Spinal cord (tissue), 10 donors: ENCODE measurements around the gene DCTN5. TPM values are rescaled to one million over a fixed set of nuclear protein-coding genes. Genes with fewer than 3 reads are reported as not detected.

Experiments used
- DNase-seq, 6 donors: peaks; one replicate each; pipeline versions ENCODE4 v3.0.0 to v3.0.0-alpha.2; 2013 to 2015; ENCODE audit warnings: low spot score in 6 of 6, low read depth in 4 of 6
- H3K27ac ChIP-seq: one replicate; pipeline ENCODE4 v1.5.1; 2013; ENCODE audit warnings: low read depth, low read length, control low read depth
- H3K27me3 ChIP-seq: one replicate; pipeline ENCODE4 v1.6.1; 2013; ENCODE audit warnings: low read length; ENCODE audit not compliant: control insufficient read depth, insufficient read depth
- H3K36me3 ChIP-seq: one replicate; pipeline ENCODE4 v1.6.1; 2013; ENCODE audit warnings: low read length; ENCODE audit not compliant: control insufficient read depth, insufficient read depth
- H3K4me1 ChIP-seq: one replicate; pipeline ENCODE4 v1.6.1; 2013; ENCODE audit warnings: low read length; ENCODE audit not compliant: control insufficient read depth, insufficient read depth
- H3K4me3 ChIP-seq: one replicate; pipeline ENCODE4 v1.5.1; 2013; ENCODE audit warnings: low read depth, low read length, control low read depth
- H3K9me3 ChIP-seq: one replicate; pipeline ENCODE4 v1.6.1; 2013; ENCODE audit warnings: low read length; ENCODE audit not compliant: control insufficient read depth, insufficient read depth
- WGBS: methylation state at CpG from one replicate; pipeline ENCODE4 v1.1.5; 2013; ENCODE audit warnings: missing lambda C conversion rate; ENCODE audit not compliant: insufficient coverage; 5-methylcytosine and 5-hydroxymethylcytosine counted together
- polyA plus RNA-seq, 2 donors: library from polyadenylated mRNA; unstranded; fragments of 120-200 nt; gene quantifications; one replicate each; pipeline ENCODE4 v1.2.1, GENCODE V29; 2013; ENCODE audit not compliant: insufficient read length in 2 of 2
- total RNA-seq, 2 donors: library from RNA; depleted of rRNA in 1 of 2; stranded (reverse); fragments of 120-200 nt in 1 of 2; fragments of >200 nt in 1 of 2; gene quantifications; one replicate each; pipeline versions ENCODE4 v1.2.3 to v1.2.4, GENCODE V29; 2013 to 2014
- donor health status: healthy.

Gene DCTN5
- total and polyA plus RNA-seq, 4 donors: 53.2 to 67.9 (median 59.5) TPM

DNA sequence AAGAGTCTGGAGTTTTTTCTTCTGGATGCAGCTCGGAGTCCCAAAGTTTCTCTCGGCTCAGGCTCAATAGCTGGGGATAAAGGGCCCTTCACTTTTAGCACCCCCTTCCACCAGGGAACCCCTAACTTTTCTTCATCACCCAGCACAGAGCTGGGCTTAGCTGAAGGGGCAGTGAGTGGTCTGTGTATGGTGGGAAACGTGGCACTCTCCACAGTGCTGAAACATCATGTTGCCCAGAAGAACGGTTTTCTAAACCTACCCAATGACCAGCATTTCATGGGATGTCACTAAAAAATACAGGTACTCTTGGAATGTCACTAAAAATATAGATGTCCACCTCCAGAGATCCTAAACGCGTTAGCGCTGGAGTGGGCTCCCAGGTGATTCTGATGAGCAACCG lies 59.8 kb downstream of the DCTN5 start:
- no peak overlapping the region for H3K4me3 ChIP-seq
- 60% methylated on average over 2 of the region's 8 CpGs for WGBS
- no peaks in the 10 kb centered on the region for H3K9me3 ChIP-seq
- no peaks in the 10 kb centered on the region for H3K36me3 ChIP-seq
- no peak overlapping the region for H3K27ac ChIP-seq
- no peak for DNase-seq
- no peaks in the 10 kb centered on the region for H3K27me3 ChIP-seq
- no peaks in the 10 kb centered on the region for H3K4me1 ChIP-seq

DNA sequence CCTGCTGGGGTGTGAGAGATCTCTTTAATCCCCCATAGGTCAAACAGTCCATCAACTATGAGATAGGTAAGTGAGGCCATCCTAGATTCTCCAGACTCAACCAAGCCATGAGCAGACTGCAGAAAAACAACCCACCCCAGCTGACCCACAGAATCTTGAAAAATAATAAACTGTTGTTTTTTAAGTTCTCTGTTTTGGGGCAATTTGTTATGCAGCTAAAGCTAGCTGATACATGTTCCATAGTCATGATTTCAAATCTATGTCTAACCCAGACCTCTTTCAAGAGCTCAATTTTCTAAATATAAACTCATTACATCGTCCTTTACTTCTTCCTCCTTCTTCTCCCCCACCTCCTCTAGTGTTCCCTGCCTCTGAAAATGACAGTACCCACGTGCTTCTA lies 61.7 kb downstream of the DCTN5 start:
- DNase-seq: no peak
- H3K4me3 ChIP-seq: no peak overlapping the region
- WGBS: 83% methylated on average over 2 of the region's 2 CpGs

DNA sequence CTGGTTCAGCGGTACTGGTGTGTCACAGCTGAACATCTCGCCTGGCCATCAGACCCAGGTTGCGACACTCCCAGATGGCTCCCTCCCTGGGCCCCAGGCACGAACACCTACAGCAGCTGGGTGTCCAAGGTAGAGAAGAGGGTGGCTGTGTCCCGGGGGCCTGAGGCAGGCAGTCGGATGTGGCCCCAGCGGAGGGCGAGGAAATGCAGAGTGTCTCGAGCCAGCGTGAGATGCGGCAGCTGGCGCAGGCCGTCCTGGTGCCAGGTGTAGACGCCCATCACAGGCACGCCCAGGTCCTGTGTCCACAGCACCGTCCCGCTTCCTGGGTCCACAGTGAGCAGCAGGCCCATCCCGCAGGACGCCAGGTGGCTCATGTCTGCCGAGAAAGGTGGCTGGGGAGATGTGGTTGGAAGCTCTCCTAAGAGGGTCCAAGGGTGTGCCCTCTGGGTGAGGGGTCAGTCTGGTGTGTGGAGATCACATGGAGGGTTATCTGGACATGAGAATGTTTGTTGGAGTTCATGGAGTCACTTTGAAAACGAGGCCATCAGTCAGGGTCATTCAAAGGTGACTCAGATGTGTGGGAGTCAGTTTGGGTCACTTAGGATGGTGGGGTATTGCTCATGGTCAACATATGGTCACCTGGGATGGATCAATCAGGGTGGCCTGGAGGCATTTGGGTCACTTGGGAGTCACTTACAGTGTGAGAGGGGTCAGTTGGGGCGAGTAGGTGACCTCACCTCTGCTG lies 63.7 kb downstream of the DCTN5 start:
- Histone ChIP-seq H3K4me1 (no peaks in the 10 kb centered on the region), H3K36me3 (no peaks in the 10 kb centered on the region), H3K27ac (no peak overlapping the region), H3K27me3 (no peaks in the 10 kb centered on the region), H3K9me3 (no peaks in the 10 kb centered on the region), H3K4me3 (no peak overlapping the region)
- no peak for DNase-seq
- WGBS: 91% methylated on average over 22 of the region's 22 CpGs

More for the DNA sequence above, 61.7 kb downstream of the DCTN5 start:
- Histone ChIP-seq H3K4me1 (no peaks in the 10 kb centered on the region), H3K27me3 (no peaks in the 10 kb centered on the region), H3K27ac (no peak overlapping the region), H3K9me3 (no peaks in the 10 kb centered on the region), H3K36me3 (no peaks in the 10 kb centered on the region)

DNA sequence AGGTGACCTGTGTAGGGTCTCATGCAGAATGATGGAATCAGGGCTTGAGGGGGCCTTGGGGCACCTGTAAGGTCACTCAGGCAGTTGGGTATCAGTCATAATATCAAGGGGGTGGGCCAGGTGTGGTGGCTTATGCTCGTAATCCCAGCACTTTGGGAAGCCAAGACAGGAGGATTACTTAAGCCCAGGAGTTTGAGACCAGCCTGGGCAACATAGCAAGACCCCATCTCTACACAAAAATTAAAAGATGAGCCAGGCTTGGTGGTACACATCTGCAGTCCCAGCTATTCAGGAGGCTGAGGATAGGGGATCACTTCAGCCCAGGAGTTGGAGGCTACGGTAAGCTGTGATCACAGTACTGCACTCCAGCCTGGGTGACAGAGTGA lies 64.2 kb downstream of the DCTN5 start:
- Histone ChIP-seq H3K27ac (no peak overlapping the region), H3K4me1 (no peaks in the 10 kb centered on the region), H3K36me3 (no peaks in the 10 kb centered on the region), H3K27me3 (peaks cover under 1% of the 10 kb centered on the region), H3K4me3 (no peak overlapping the region), H3K9me3 (no peaks in the 10 kb centered on the region)
- 95% methylated on average over 2 of the region's 2 CpGs for WGBS
- no peak for DNase-seq

DNA sequence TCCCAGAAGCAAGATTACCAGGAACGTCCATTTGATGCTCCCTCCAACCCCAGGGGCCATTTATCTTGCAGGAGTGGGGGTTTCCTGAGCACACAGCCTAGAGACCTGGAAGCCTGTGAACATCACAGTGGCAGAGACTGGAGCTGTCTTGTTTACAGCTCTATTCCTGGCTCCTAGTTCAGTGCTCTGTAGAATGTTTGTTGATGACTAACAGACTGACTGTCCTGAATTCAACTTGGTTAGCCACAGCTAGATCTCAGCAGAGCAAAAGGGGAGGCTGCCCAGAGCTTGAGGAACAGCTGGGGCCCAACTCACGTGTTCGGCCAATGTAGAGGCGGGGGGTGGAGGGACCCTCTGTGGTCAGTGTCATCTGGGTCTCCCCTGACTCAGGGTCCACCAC lies 65.2 kb downstream of the DCTN5 start:
- no peak for DNase-seq
- Histone ChIP-seq H3K27ac (no peak overlapping the region), H3K4me1 (no peaks in the 10 kb centered on the region), H3K27me3 (peaks cover 6% of the 10 kb centered on the region), H3K36me3 (no peaks in the 10 kb centered on the region), H3K4me3 (no peak overlapping the region), H3K9me3 (no peaks in the 10 kb centered on the region)
- WGBS: 79% methylated on average over 4 of the region's 4 CpGs

DNA sequence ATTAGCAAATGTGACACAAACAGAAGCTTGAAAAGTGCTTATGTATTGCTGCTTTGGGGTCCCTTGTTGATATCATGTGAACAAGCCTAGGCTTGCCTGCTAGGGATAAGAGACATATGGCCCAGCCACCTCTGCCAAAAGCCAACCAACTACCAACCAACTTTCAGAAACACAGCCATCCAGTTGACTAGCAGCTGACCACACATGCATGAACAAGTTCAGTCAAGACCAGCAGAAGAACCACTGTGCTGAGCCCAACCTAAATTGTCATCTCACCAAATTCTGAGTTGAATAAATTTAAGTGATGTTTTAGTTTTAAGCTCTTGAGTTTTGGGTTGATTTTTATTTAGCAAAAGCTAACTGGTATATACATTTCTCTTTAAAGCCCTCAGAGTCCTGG lies 68.3 kb downstream of the DCTN5 start:
- no peak for DNase-seq
- no peak overlapping the region for H3K4me3 ChIP-seq
- no peaks in the 10 kb centered on the region for H3K9me3 ChIP-seq
- no peak overlapping the region for H3K27ac ChIP-seq
- peaks cover 6% of the 10 kb centered on the region for H3K4me1 ChIP-seq
- peaks cover 29% of the 10 kb centered on the region for H3K27me3 ChIP-seq
- H3K36me3 ChIP-seq: no peaks in the 10 kb centered on the region

DNA sequence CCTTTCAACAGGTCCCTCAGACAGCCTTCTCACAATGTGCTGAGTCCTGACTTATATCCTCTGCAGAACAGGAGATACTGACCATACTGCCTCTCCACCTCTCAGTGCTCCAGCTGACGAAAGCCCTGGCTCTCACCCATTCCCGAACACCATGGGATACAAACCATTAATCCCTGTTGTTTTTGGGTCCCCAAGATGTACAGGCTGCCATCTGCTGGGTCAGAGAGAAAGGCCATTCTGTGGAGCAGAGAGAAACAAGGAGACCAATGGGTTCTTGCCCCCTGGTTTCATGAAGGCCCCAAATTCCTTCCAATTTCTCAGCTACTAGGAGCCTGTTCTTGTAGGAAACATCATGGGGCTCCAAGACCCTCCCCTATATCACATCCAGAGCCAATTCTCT lies 68.7 kb downstream of the DCTN5 start:
- Histone ChIP-seq H3K36me3 (no peaks in the 10 kb centered on the region), H3K4me3 (no peak overlapping the region), H3K27ac (no peak overlapping the region), H3K27me3 (peaks cover 32% of the 10 kb centered on the region), H3K9me3 (no peaks in the 10 kb centered on the region), H3K4me1 (peaks cover 6% of the 10 kb centered on the region)
- no CpG with 5 or more reads among the region's 2 CpGs for WGBS
- no peak for DNase-seq

DNA sequence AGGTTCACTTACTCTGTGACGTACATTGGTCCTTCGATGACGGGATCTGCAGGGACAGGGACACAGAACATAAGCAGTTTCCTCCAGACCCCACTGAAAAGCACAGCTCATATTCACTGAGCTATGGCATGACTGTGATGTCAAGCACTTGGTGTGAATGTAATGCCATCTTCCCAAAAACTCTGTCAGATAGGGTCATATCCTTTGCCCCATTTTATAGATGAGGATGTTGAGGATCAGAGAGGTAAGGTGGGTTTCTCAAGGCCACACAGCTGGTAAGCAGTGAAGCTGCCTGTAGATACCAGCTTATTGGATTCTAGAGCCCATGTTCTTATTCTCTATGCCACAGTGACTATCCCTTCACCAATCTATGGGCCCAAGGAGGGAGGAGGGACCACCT lies 69.2 kb downstream of the DCTN5 start:
- H3K4me3 ChIP-seq: no peak overlapping the region
- peaks cover 6% of the 10 kb centered on the region for H3K4me1 ChIP-seq
- no peaks in the 10 kb centered on the region for H3K9me3 ChIP-seq
- 93% methylated on average over 2 of the region's 3 CpGs for whole genome bisulfite sequencing
- peaks cover 32% of the 10 kb centered on the region for H3K27me3 ChIP-seq
- no peaks in the 10 kb centered on the region for H3K36me3 ChIP-seq
- no peak for DNase-seq
- H3K27ac ChIP-seq: no peak overlapping the region

DNA sequence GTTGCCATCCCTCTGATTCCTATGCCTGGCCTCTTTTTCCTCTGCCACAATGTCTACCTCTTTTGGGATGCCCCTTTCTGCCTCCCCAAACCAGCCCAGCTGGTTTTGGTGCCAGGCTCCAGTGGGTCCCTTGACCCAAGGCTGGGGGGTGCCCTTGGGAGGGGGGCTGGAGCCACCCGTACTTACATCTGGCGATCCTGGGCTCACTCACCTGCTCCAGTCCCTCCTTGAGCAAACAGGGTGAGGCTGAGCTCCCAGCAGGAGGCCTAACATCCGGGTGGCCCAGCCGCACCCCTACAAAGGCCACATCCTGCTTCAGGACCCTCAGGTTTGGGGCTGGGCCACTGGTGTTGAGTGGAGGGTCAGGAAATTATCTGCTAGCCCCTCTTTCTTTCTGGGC lies 70.5 kb downstream of the DCTN5 start:
- Histone ChIP-seq H3K27me3 (peaks cover 32% of the 10 kb centered on the region), H3K9me3 (no peaks in the 10 kb centered on the region), H3K4me1 (peaks cover 6% of the 10 kb centered on the region), H3K4me3 (no peak overlapping the region), H3K27ac (no peak overlapping the region), H3K36me3 (no peaks in the 10 kb centered on the region)
- WGBS: 88% methylated on average over 4 of the region's 4 CpGs
- no peak for DNase-seq

DNA sequence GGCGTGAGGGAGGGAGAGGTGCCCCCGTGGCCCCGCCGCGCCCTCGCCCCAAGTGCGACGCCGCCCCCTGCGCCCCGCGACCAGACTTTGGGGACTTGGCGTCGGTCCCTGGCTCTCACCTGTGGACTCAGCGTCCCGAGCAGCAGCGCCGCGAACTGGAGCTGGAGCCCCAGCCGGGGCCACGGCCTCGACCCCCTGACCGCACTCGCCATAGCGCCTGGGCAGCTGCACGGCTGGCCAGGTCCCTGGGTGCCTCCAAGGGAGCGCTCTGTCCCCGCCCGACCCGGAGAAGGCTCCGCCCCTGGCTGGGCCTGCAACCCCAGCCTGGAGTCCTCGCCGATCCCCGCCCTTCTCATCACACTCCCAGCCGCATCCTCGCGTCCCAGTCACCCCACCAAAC lies 71.7 kb downstream of the DCTN5 start, which contains the start of gene ERN2:
Gene ERN2 (minus strand): TSS at position 247 of the 400 bp plus-strand sequence. CDS start 35 bp downstream, at position 212.
- Histone ChIP-seq H3K4me1 (peaks cover 6% of the 10 kb centered on the region), H3K9me3 (no peaks in the 10 kb centered on the region), H3K27me3 (peaks cover 35% of the 10 kb centered on the region), H3K36me3 (no peaks in the 10 kb centered on the region), H3K4me3 (no peak within 1 kb of the TSS), H3K27ac (no peak within 1 kb of the TSS)
- no peak for DNase-seq
- WGBS: 2% methylated on average over 37 of the region's 37 CpGs
